RWPE2 (cell line): ENCODE measurements around the gene TRIM54.

ENCODE experiments used
- ATAC-seq: fragments of 200-7000 bp; cut with Tn5 transposase; 3 replicates; pipeline ENCODE4 v1.9.1; 2021; ENCODE audit warnings: low read depth
- DNase-seq: peaks from one replicate; pipeline ENCODE4 v3.0.0-alpha.2; 2020; ENCODE audit warnings: low spot score
- H3K27ac ChIP-seq: fragments of 450-650 bp; 2 replicates; pipeline ENCODE4 v1.5.1; 2017; ENCODE audit warnings: mild to moderate bottlenecking; ENCODE audit not compliant: poor library complexity, severe bottlenecking
- H3K27me3 ChIP-seq: fragments of 250-450 bp; sonication (Bioruptor Pico); 2 replicates; pipeline ENCODE4 v1.5.1; 2021; ENCODE audit warnings: mild to moderate bottlenecking, moderate library complexity; ENCODE audit not compliant: insufficient read depth, poor library complexity, severe bottlenecking
- H3K36me3 ChIP-seq: fragments of 250-450 bp; sonication (Bioruptor Pico); 2 replicates; pipeline ENCODE4 v1.5.1; 2020; ENCODE audit warnings: low read depth, mild to moderate bottlenecking, moderate library complexity
- H3K4me1 ChIP-seq: fragments of 250-450 bp; sonication (Bioruptor Pico); 2 replicates; pipeline ENCODE4 v1.5.1; 2021; ENCODE audit warnings: mild to moderate bottlenecking, moderate library complexity; ENCODE audit not compliant: insufficient read depth, poor library complexity, severe bottlenecking
- H3K4me3 ChIP-seq: fragments of 250-450 bp; sonication (Bioruptor Pico); 2 replicates; pipeline ENCODE4 v1.5.1; 2021; ENCODE audit warnings: mild to moderate bottlenecking, moderate library complexity; ENCODE audit not compliant: severe bottlenecking
- H3K9me3 ChIP-seq: fragments of 250-450 bp; sonication (Bioruptor Pico); 2 replicates; pipeline ENCODE4 v1.5.1; 2021; ENCODE audit warnings: mild to moderate bottlenecking, moderate library complexity; ENCODE audit not compliant: severe bottlenecking
- CTCF ChIP-seq: fragments of 450-650 bp; IDR thresholded peaks from one replicate; pipeline ENCODE4 v1.5.1; 2017; ENCODE audit warnings: mild to moderate bottlenecking, moderate library complexity; ENCODE audit not compliant: poor library complexity, severe bottlenecking

TRIM54 gene

GRCh38 chr2:27303093-27304025 lies 21.1 kb downstream of the TRIM54 start:
- ATAC-seq = peak; percentile 22; the same call in 1 of the 3 replicates
- H3K36me3 ChIP-seq = no peaks in the 10 kb centered on the region
- peak; percentile 95 for TF ChIP-seq CTCF
- H3K27me3 ChIP-seq = peaks cover 39% of the 10 kb centered on the region
- H3K4me1 ChIP-seq = no peaks in the 10 kb centered on the region
- no peak for DNase-seq
- H3K27ac ChIP-seq = no peak overlapping the region
- H3K4me3 ChIP-seq = no peak overlapping the region
- no peaks in the 10 kb centered on the region for H3K9me3 ChIP-seq

GRCh38 chr2:27304488-27305240 lies 22.4 kb downstream of the TRIM54 start:
- Histone ChIP-seq H3K4me1 (no peaks in the 10 kb centered on the region), H3K27ac (no peak overlapping the region), H3K4me3 (no peak overlapping the region), H3K9me3 (no peaks in the 10 kb centered on the region), H3K36me3 (no peaks in the 10 kb centered on the region), H3K27me3 (peaks cover 46% of the 10 kb centered on the region)
- no peak for TF ChIP-seq CTCF
- no peak for ATAC-seq
- no peak for DNase-seq

GRCh38 chr2:27305516-27305915 lies 23.3 kb downstream of the TRIM54 start:
- no peak for DNase-seq
- Histone ChIP-seq H3K27me3 (peaks cover 46% of the 10 kb centered on the region), H3K4me3 (no peak overlapping the region), H3K27ac (no peak overlapping the region), H3K4me1 (no peaks in the 10 kb centered on the region), H3K9me3 (no peaks in the 10 kb centered on the region), H3K36me3 (no peaks in the 10 kb centered on the region)
- no peak for ATAC-seq
- TF ChIP-seq CTCF = no peak

GRCh38 chr2:27306136-27306535 lies 23.9 kb downstream of the TRIM54 start:
- no peaks in the 10 kb centered on the region for H3K9me3 ChIP-seq
- H3K4me1 ChIP-seq = no peaks in the 10 kb centered on the region
- peaks cover 46% of the 10 kb centered on the region for H3K27me3 ChIP-seq
- no peak for ATAC-seq
- no peak overlapping the region for H3K4me3 ChIP-seq
- TF ChIP-seq CTCF = no peak
- H3K36me3 ChIP-seq = no peaks in the 10 kb centered on the region
- DNase-seq = peak; percentile 64
- no peak overlapping the region for H3K27ac ChIP-seq
